Kidney glomerular epithelial cell (primary cell): ENCODE results near the gene WSB2.

Source experiments
- DNase-seq: peaks from one replicate; lab custom pipeline; 2025; lab: John Stamatoyannopoulos, UW

Gene WSB2

DNA sequence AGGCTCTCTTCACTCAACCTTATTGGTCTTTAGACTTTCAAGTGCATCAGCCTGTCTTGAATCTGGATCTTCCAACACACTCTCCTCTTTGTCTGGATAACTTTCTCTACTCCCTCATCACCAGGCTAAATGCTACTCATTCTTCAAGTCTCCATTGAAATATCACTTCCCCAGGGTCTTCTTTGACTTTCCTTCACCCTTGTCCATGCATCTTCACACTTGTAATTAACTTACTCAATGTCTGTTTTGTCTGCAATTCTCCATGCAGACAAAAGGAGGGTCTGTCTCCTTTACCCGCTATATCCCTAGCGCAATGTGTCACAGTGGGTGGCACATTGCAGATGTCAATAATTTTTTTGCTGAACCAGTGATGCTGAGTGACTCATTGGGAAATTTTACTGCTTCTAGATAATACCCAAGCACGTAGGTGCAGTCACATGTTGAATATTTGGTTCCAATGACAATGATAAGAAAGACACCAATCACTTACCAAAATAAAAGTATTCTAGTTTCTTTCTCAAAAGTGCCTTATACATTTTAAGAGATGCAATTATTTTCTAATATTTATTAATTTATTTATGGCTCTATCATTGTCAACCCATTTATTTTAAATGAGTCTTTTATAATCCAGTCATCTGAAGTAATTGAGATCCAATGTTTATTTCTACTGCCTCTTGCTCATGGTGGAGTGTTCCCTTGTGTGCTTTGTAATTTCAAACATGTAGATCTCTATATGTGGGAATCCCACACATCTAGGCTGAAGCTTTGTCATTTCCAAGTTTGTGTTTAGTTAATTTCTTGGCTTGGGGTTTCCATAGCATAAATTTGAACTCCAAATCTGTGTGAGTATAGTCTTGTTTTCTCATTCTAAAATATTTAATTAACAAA is 66.2 kb downstream of the WSB2 start:
- no peak for DNase-seq

- peak; percentile 90 for DNase-seq
Observed at GRCh38 chr12:117986705-117987469, 74.1 kb downstream of the WSB2 start.

- DNase-seq: no peak
Observed at GRCh38 chr12:117985182-117985581, 75.8 kb downstream of the WSB2 start.
